HepG2 (cell line): Measurements from ENCODE around the gene DDX3Y. TPM values are rescaled to one million over a fixed set of nuclear protein-coding genes. Genes with fewer than 3 reads are reported as not detected.

Experiments used
- ATAC-seq: fragments of 200-7000 bp; cut with Tn5 transposase; 3 replicates; pipeline ENCODE4 v1.9.1; 2020; ENCODE audit warnings: mild to moderate bottlenecking, moderate library complexity
- BruUV-seq: library from RNA; stranded (reverse); fragments of 400-500 nt; replicated peaks from 2 replicates; lab custom pipeline; 2021; lab: Mats Ljungman, UMichigan
- CTCF ChIA-PET: fragments of 300-600 bp; formaldehyde crosslinking; extraction: SDS; loops from one replicate; lab custom pipeline; 2021; ENCODE audit warnings: low total read pairs, inconsistent platforms, low intra/inter-chr PET ratio; lab: Yijun Ruan, JAX
- POLR2A ChIA-PET: fragments of 350-600 bp; sonication (Branson Sonifier 250); formaldehyde crosslinking; loops from one replicate; lab custom pipeline; 2020; ENCODE audit warnings: antibody characterized with exemption, inconsistent platforms; lab: Yijun Ruan, JAX
- DNase-seq: peaks from one replicate; pipeline ENCODE4 v3.0.0-alpha.2; 2015; ENCODE audit warnings: low spot score
- FAIRE-seq: peaks from 3 replicates; lab custom pipeline; 2011; peaks lifted over from hg19 to GRCh38; lab: Jason Lieb, UNC
- H2AFZ ChIP-seq: one replicate; pipeline ENCODE4 v1.6.1; 2011; ENCODE audit warnings: low read length, inconsistent platforms
- H3K27ac ChIP-seq: fragments of 300-600 bp; 3 replicates; pipeline ENCODE4 v1.8.0; 2011; ENCODE audit warnings: mixed run types, mild to moderate bottlenecking, mixed read lengths, low read length, inconsistent platforms; ENCODE audit not compliant: insufficient read depth; ENCODE audit errors: extremely low read length
- H3K27me3 ChIP-seq, 2 experiments: fragments of 200-600 bp in 1 of 2; 2 replicates in 1 of 2; 3 replicates in 1 of 2; pipeline versions ENCODE4 v1.6.0 to v1.8.0; 2011; ENCODE audit warnings: low read length in 2 of 2, mild to moderate bottlenecking in 2 of 2, moderate library complexity in 2 of 2, inconsistent platforms in 1 of 2; ENCODE audit not compliant: insufficient read depth in 2 of 2, control insufficient read depth in 1 of 2
- H3K36me3 ChIP-seq, 2 experiments: fragments of 200-600 bp in 1 of 2; replicated peaks in 1 of 2; 2 replicates in 1 of 2; 3 replicates in 1 of 2; pipeline versions ENCODE4 v1.5.1 to v1.8.0; 2011; ENCODE audit warnings: low read length in 2 of 2, inconsistent platforms in 1 of 2; ENCODE audit not compliant: insufficient read depth in 2 of 2, control insufficient read depth in 1 of 2
- H3K4me1 ChIP-seq: 2 replicates; pipeline ENCODE4 v1.5.1; 2012; ENCODE audit warnings: low read length, inconsistent platforms; ENCODE audit not compliant: insufficient read depth
- H3K4me2 ChIP-seq: 2 replicates; pipeline ENCODE4 v1.6.0; 2011; ENCODE audit warnings: low read depth, low read length, inconsistent platforms
- H3K4me3 ChIP-seq, 3 experiments: fragments of 200-600 bp in 1 of 3; sonication (generic), shearing (Covaris generic) in 1 of 3; replicated peaks in 1 of 3; 2 replicates each; pipeline ENCODE4 v1.5.1; 2011 to 2016; ENCODE audit warnings: low read length in 3 of 3, inconsistent platforms in 2 of 3, low read depth in 2 of 3, mild to moderate bottlenecking in 2 of 3, control low read depth in 1 of 3, mixed read lengths in 1 of 3; ENCODE audit not compliant: insufficient read depth in 1 of 3
- H3K79me2 ChIP-seq: one replicate; pipeline ENCODE4 v1.6.1; 2011; ENCODE audit warnings: low read length, inconsistent platforms; ENCODE audit not compliant: insufficient read depth
- H3K9ac ChIP-seq: 2 replicates; pipeline ENCODE4 v1.6.0; 2011; ENCODE audit warnings: mild to moderate bottlenecking, low read depth, low read length, inconsistent platforms; ENCODE audit not compliant: insufficient read depth
- H3K9me3 ChIP-seq: 2 replicates; pipeline ENCODE4 v1.5.1; 2012; ENCODE audit warnings: mild to moderate bottlenecking, low read length
- H4K20me1 ChIP-seq: 2 replicates; pipeline ENCODE4 v1.6.0; 2011; ENCODE audit warnings: inconsistent platforms, mild to moderate bottlenecking, low read length, moderate library complexity; ENCODE audit not compliant: insufficient read depth
- ATAD3A ChIP-seq: sonication (generic); formaldehyde crosslinking; IDR thresholded peaks from 2 replicates; pipeline ENCODE4 v1.4.0; 2020; ENCODE audit warnings: missing genetic modification reagents
- CCAR2 ChIP-seq: fragments of 200-400 bp; formaldehyde crosslinking; optimal IDR thresholded peaks from 2 replicates; pipeline ENCODE3; 2018; ENCODE audit warnings: low read depth, mild to moderate bottlenecking, low read length, moderate library complexity
- IKZF4 ChIP-seq: sonication (generic); formaldehyde crosslinking; IDR thresholded peaks from 2 replicates; pipeline ENCODE4 v1.5.1; 2020; ENCODE audit warnings: borderline replicate concordance, mild to moderate bottlenecking, low read depth, missing genetic modification reagents; ENCODE audit errors: not compliant biosample characterization
- MBNL3 ChIP-seq: fragments of 250-450 bp; sonication (Bioruptor Pico); conservative IDR thresholded peaks from 2 replicates; pipeline ENCODE4 v1.8.0; 2022; ENCODE audit warnings: mild to moderate bottlenecking, inconsistent platforms
- SOX5 ChIP-seq: IDR thresholded peaks from 2 replicates; pipeline ENCODE4 v1.6.1; 2016; ENCODE audit warnings: borderline replicate concordance
- STAG1 ChIP-seq: sonication (generic); formaldehyde crosslinking; IDR thresholded peaks from 2 replicates; pipeline ENCODE4 v1.4.0; 2020; ENCODE audit warnings: missing genetic modification reagents
- ZNF350 ChIP-seq: sonication (generic); formaldehyde crosslinking; IDR thresholded peaks from 2 replicates; pipeline ENCODE4 v1.4.0; 2020; ENCODE audit warnings: mild to moderate bottlenecking, low read depth, missing genetic modification reagents, borderline replicate concordance
- ZNF615 ChIP-seq: sonication (generic); formaldehyde crosslinking; IDR thresholded peaks from 2 replicates; pipeline ENCODE4 v1.5.0; 2020; ENCODE audit warnings: mild to moderate bottlenecking, missing genetic modification reagents, borderline replicate concordance
- WGBS: methylation state at CpG from one replicate; pipeline ENCODE4 v1.1.6; 2017; ENCODE audit warnings: low lambda C conversion rate; 5-methylcytosine and 5-hydroxymethylcytosine counted together
- in situ Hi-C: cut with HindIII; loops from 2 replicates; pipeline ENCODE4 v1.10.0; 2017; ENCODE audit warnings: low pct_unique_long_range_greater_than_20kb; ENCODE audit not compliant: extremely low pct_ligation_motif_present
- intact Hi-C: fragments of 100-400 bp; cut with micrococcal nuclease; formaldehyde crosslinking; loops from one replicate; pipeline ENCODE4 v1.10.0; 2022; ENCODE audit not compliant: unreplicated experiment
- polyA plus RNA-seq, 8 experiments: library from polyadenylated mRNA; depleted of rRNA in 3 of 8; stranded (reverse) in 7 of 8; unstranded in 1 of 8; fragments of >200 nt; fragmentation: Illumina TruSeq in 4 of 8; extraction: Trizol in 4 of 8; gene quantifications; 2 replicates each; pipeline versions ENCODE4 v1.2.1 to v1.2.3, GENCODE V29; 2011 to 2016; ENCODE audit warnings: low read depth in 4 of 8, missing spikeins in 1 of 8, mixed read lengths in 1 of 8; ENCODE audit not compliant: insufficient read depth in 1 of 8
- total RNA-seq, 5 experiments: library from RNA; depleted of rRNA; stranded (reverse); fragments of >200 nt; fragmentation: Illumina TruSeq; extraction: Trizol; gene quantifications; 2 replicates each; pipeline ENCODE4 v1.2.3, GENCODE V29; 2016; ENCODE audit warnings: low read depth in 1 of 5
- TF ChIP-seq, protein P1 (sequence below): sonication (generic); formaldehyde crosslinking; IDR thresholded peaks from 2 replicates; pipeline ENCODE4 v1.9.0; 2022; ENCODE audit warnings: missing genetic modification reagents, mild to moderate bottlenecking, borderline replicate concordance

The DDX3Y gene
- total and polyA plus RNA-seq, 2 of the 13 experiments (the other 11 are each of a cell fraction or from before 2014, with no cell fraction given) = 112 to 113 TPM

- H3K9me3 ChIP-seq = no peaks in the 10 kb centered on the region
- ChIA-PET CTCF (no interaction called here), POLR2A (no interaction called here)
- TF ChIP-seq ZNF350 (no peak), ZNF615 (CRISPR knock-in tag) (no peak), IKZF4 (CRISPR knock-in tag) (no peak), CCAR2 (no peak)
- in situ Hi-C loops (loop anchor here (25.0 kb wide), 1 partner anchor 424 kb away; no protein-coding TSS in a partner anchor), intact Hi-C loops (no loop called here)
- WGBS = 96% methylated on average over 4 of the region's 4 CpGs
- H3K27ac ChIP-seq = no peak overlapping the region
- H3K9ac ChIP-seq = no peak overlapping the region
- H3K36me3 ChIP-seq = peaks cover 1 to 32% of the 10 kb centered on the region in 2 experiments; a peak in 4 of 5 replicates
- peaks cover 34% of the 10 kb centered on the region; the same call in 1 of the 2 replicates for H4K20me1 ChIP-seq
- BruUV-seq = no TSS peak
- H3K4me1 ChIP-seq = peaks cover 15% of the 10 kb centered on the region; the same call in 1 of the 2 replicates
- DNase-seq = no peak
- H3K27me3 ChIP-seq = no peaks in the 10 kb centered on the region
- no peak for ATAC-seq
- no peak overlapping the region for H3K4me2 ChIP-seq
- H2AFZ ChIP-seq = no peak overlapping the region
- H3K79me2 ChIP-seq = peaks cover 42% of the 10 kb centered on the region
- FAIRE-seq = no peak
- no peak overlapping the region for H3K4me3 ChIP-seq
These were observed 8.9 kb downstream of the DDX3Y start for GRCh38 chrY:12913541-12913940.

DNA sequence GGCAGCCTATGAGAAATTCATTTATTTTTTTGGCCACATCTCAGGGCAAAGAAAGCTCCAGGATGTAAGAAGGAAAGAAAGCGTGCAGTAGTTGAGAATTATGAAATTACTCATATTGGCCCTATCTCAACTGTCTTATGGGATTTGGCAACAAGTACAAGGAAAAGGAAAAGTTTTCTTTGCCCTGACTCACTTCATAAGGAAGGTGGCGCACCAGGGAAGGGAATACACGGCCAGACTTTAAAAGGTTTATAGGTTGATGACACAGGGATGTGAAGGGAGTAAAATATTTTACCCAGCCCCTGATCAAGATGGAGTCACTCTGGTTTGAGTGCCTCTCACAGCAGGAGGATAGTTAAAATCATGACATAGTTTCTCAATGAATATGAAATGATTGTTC lies 23.4 kb downstream of the DDX3Y start:
- Histone ChIP-seq H3K27me3 (no peaks in the 10 kb centered on the region), H4K20me1 (no peaks in the 10 kb centered on the region), H2AFZ (no peak overlapping the region), H3K9me3 (no peaks in the 10 kb centered on the region), H3K9ac (no peak overlapping the region), H3K27ac (no peak overlapping the region), H3K36me3 (no peaks in the 10 kb centered on the region), H3K4me1 (no peaks in the 10 kb centered on the region), H3K4me2 (no peak overlapping the region), H3K79me2 (no peaks in the 10 kb centered on the region), H3K4me3 (no peak overlapping the region)
- POLR2A ChIA-PET = no interaction called here
- WGBS = 55% methylated on average over 3 of the region's 3 CpGs
- DNase-seq (no peak), ATAC-seq (no peak), FAIRE-seq (no peak)
- no TSS peak for BruUV-seq
- intact Hi-C loops = no loop called here
- TF ChIP-seq STAG1 = peak; percentile 24; the same call in 1 of the 2 replicates
- no peak for TF ChIP-seq ATAD3A (CRISPR knock-in tag)
- TF ChIP-seq SOX5 (CRISPR knock-in tag) = no peak
- TF ChIP-seq, protein P1, sequence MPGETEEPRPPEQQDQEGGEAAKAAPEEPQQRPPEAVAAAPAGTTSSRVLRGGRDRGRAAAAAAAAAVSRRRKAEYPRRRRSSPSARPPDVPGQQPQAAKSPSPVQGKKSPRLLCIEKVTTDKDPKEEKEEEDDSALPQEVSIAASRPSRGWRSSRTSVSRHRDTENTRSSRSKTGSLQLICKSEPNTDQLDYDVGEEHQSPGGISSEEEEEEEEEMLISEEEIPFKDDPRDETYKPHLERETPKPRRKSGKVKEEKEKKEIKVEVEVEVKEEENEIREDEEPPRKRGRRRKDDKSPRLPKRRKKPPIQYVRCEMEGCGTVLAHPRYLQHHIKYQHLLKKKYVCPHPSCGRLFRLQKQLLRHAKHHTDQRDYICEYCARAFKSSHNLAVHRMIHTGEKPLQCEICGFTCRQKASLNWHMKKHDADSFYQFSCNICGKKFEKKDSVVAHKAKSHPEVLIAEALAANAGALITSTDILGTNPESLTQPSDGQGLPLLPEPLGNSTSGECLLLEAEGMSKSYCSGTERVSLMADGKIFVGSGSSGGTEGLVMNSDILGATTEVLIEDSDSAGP (CRISPR knock-in tag) = no peak
- TF ChIP-seq MBNL3 (CRISPR knock-in tag) = no peak
- in situ Hi-C loops = no loop called here
- CTCF ChIA-PET = no interaction called here
